ENCODE measurements around the gene TACR1.

- TF ChIP-seq POLR2A (IDR thresholded peaks at IDR 0.05), result no peak
- no peak for TF ChIP-seq POLR2AphosphoS5 (IDR thresholded peaks at IDR 0.05)
- no peak for TF ChIP-seq CTCF (IDR thresholded peaks at IDR 0.05)
These were observed 109.8 kb downstream of the TACR1 start for GRCh38 chr2:75089471-75089870.

All from breast epithelium (tissue), 3 donors.